ENCODE data around the gene PIGP. TPM values are rescaled to one million over a fixed set of nuclear protein-coding genes. Genes with fewer than 3 reads are reported as not detected.

The PIGP gene
- total and polyA plus RNA-seq, 2 of the 13 experiments (the other 11 are each of a cell fraction or from before 2014, with no cell fraction given), result 14.8 to 33.4 TPM

DNA sequence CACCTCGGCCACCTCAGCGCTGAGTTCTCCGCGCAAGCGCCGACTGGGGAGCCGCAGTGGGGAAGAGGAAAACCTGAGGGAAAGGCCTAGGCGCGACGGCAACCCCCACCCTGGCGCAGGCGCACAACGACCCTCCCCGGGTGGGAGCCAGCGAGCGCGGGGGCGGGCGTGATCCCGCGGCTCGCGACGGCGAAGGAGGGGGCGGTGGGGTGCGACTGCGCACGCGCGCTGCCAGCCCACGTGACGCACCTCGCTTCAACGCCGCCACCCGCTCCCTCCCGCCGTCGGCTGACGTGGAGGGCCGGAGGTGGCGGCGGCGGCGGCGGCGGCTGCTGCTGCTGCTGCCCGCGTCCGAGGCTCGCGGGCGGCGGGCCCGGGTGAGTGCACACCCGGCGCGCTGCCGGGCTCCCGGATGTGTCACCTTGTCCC is at the start of gene PIGP, which contains the start of gene TTC3 (continued):
- TF ChIP-seq, protein P1, sequence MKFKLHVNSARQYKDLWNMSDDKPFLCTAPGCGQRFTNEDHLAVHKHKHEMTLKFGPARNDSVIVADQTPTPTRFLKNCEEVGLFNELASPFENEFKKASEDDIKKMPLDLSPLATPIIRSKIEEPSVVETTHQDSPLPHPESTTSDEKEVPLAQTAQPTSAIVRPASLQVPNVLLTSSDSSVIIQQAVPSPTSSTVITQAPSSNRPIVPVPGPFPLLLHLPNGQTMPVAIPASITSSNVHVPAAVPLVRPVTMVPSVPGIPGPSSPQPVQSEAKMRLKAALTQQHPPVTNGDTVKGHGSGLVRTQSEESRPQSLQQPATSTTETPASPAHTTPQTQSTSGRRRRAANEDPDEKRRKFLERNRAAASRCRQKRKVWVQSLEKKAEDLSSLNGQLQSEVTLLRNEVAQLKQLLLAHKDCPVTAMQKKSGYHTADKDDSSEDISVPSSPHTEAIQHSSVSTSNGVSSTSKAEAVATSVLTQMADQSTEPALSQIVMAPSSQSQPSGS (CRISPR knock-in tag; IDR thresholded peaks at IDR 0.05), result 0 out of 2 replicates have a peak, but pooled peaks have one; percentile 15
- TF ChIP-seq GATA4 (IDR thresholded peaks at IDR 0.05; ENCODE audit: borderline replicate concordance, low read depth) (no peak), KDM4B (CRISPR knock-in tag; IDR thresholded peaks at IDR 0.05) (0 out of 2 replicates have a peak, but pooled peaks have one; percentile 29), POLR2G (IDR thresholded peaks at IDR 0.05; ENCODE audit: low read depth, low read length) (peak; percentile 89), PHF8 (CRISPR knock-in tag; IDR thresholded peaks at IDR 0.05) (peak; percentile 9), ZMAT3 (CRISPR knock-in tag; conservative IDR thresholded peaks at IDR 0.05) (peak; percentile 94), NONO (IDR thresholded peaks at IDR 0.05) (no peak), NONO (CRISPR knock-in tag; conservative IDR thresholded peaks at IDR 0.05) (peak; percentile 11; the same call in 1 of the 2 replicates), ZNF296 (CRISPR knock-in tag; conservative IDR thresholded peaks at IDR 0.05) (no peak), MIER3 (CRISPR knock-in tag; IDR thresholded peaks at IDR 0.05; ENCODE audit: borderline replicate concordance) (peak; percentile 8; the same call in 1 of the 2 replicates), GLI4 (CRISPR knock-in tag; IDR thresholded peaks at IDR 0.05; ENCODE audit: borderline replicate concordance) (no peak), SATB2 (CRISPR knock-in tag; IDR thresholded peaks at IDR 0.05) (peak; percentile 54; the same call in 1 of the 2 replicates), ZNF329 (CRISPR knock-in tag; IDR thresholded peaks at IDR 0.05; ENCODE audit: low read depth) (peak; percentile 60; the same call in 1 of the 2 replicates), TFAP4 (IDR thresholded peaks at IDR 0.05; ENCODE audit: borderline replicate concordance, low read depth) (no peak), JUNB (CRISPR knock-in tag; IDR thresholded peaks at IDR 0.05; ENCODE audit: borderline replicate concordance) (0 out of 2 replicates have a peak, but pooled peaks have one; percentile 6), ZNF770 (CRISPR knock-in tag; IDR thresholded peaks at IDR 0.05) (0 out of 2 replicates have a peak, but pooled peaks have one; percentile 38)
- TF ChIP-seq, protein P2, sequence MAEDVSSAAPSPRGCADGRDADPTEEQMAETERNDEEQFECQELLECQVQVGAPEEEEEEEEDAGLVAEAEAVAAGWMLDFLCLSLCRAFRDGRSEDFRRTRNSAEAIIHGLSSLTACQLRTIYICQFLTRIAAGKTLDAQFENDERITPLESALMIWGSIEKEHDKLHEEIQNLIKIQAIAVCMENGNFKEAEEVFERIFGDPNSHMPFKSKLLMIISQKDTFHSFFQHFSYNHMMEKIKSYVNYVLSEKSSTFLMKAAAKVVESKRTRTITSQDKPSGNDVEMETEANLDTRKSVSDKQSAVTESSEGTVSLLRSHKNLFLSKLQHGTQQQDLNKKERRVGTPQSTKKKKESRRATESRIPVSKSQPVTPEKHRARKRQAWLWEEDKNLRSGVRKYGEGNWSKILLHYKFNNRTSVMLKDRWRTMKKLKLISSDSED (CRISPR knock-in tag; IDR thresholded peaks at IDR 0.05), result no peak
- TF ChIP-seq, protein P3, sequence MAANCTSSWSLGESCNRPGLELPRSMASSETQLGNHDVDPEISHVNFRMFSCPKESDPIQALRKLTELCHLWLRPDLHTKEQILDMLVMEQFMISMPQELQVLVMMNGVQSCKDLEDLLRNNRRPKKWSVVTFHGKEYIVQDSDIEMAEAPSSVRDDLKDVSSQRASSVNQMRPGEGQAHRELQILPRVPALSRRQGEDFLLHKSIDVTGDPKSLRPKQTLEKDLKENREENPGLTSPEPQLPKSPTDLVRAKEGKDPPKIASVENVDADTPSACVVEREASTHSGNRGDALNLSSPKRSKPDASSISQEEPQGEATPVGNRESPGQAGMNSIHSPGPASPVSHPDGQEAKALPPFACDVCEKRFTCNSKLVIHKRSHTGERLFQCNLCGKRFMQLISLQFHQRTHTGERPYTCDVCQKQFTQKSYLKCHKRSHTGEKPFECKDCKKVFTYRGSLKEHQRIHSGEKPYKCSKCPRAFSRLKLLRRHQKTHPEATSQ (CRISPR knock-in tag; IDR thresholded peaks at IDR 0.05; ENCODE audit: borderline replicate concordance), result no peak; the same call in 1 of the 2 replicates
